GM19455 (cell line): Measurements from ENCODE around the gene GAS2L2.

Source experiments
- ATAC-seq: cut with Tn5 transposase; IDR thresholded peaks from one replicate; pipeline ENCODE4 v1.9.1; 2021; ENCODE audit not compliant: unreplicated experiment

Gene GAS2L2

GRCh38 chr17:35752945-35753764, at the start of gene GAS2L2:
Gene GAS2L2 (minus strand): TSS chr17:35753239. CDS start chr17:35752850, 389 bp downstream.
- ATAC-seq: no peak

GRCh38 chr17:35801583-35802224, 48.7 kb upstream of the GAS2L2 start:
- ATAC-seq: no peak

- no peak for ATAC-seq
Observed at GRCh38 chr17:35799942-35800341, 46.9 kb upstream of the GAS2L2 start.

- ATAC-seq: no peak
Observed at GRCh38 chr17:35797918-35798317, 44.9 kb upstream of the GAS2L2 start.

- no peak for ATAC-seq
Observed at GRCh38 chr17:35797370-35797769, 44.3 kb upstream of the GAS2L2 start.

- no peak for ATAC-seq
Observed at GRCh38 chr17:35796942-35797341, 43.9 kb upstream of the GAS2L2 start.

GRCh38 chr17:35795871-35796265, 42.8 kb upstream of the GAS2L2 start:
- no peak for ATAC-seq

GRCh38 chr17:35795007-35795870, 42.2 kb upstream of the GAS2L2 start, which contains the start of gene MMP28:
Gene MMP28 (minus strand): TSS chr17:35795641. CDS start chr17:35795377, 264 bp downstream.
- no peak for ATAC-seq

GRCh38 chr17:35793257-35793656, 40.2 kb upstream of the GAS2L2 start:
- no peak for ATAC-seq

- ATAC-seq: no peak
Observed at GRCh38 chr17:35791681-35792350, 38.8 kb upstream of the GAS2L2 start.

- ATAC-seq: no peak
Observed at GRCh38 chr17:35790841-35791240, 37.8 kb upstream of the GAS2L2 start.

- no peak for ATAC-seq
Observed at GRCh38 chr17:35788477-35789368, 35.7 kb upstream of the GAS2L2 start.

- no peak for ATAC-seq
Observed at GRCh38 chr17:35786941-35787432, 33.9 kb upstream of the GAS2L2 start.

- ATAC-seq: no peak
Observed at GRCh38 chr17:35784895-35785294, 31.9 kb upstream of the GAS2L2 start.

GRCh38 chr17:35780950-35781349, 27.9 kb upstream of the GAS2L2 start:
- ATAC-seq: no peak

GRCh38 chr17:35778641-35779196, 25.7 kb upstream of the GAS2L2 start:
- ATAC-seq: no peak

- no peak for ATAC-seq
Observed at GRCh38 chr17:35775583-35775982, 22.5 kb upstream of the GAS2L2 start.

GRCh38 chr17:35775039-35775438, 22.0 kb upstream of the GAS2L2 start:
- no peak for ATAC-seq

GRCh38 chr17:35774499-35774898, 21.5 kb upstream of the GAS2L2 start:
- no peak for ATAC-seq
